Lung (tissue), 12 donors: Measurements from ENCODE around the gene ZNF503. TPM values are rescaled to one million over a fixed set of nuclear protein-coding genes. Genes with fewer than 3 reads are reported as not detected.

Experiments used
- ATAC-seq: fragments of 200-7000 bp; cut with Tn5 transposase; one replicate; pipeline ENCODE4 v1.9.1; 2020; ENCODE audit warnings: moderate number of reproducible peaks; ENCODE audit not compliant: insufficient read depth, low FRiP score
- DNase-seq, 3 donors: peaks; one replicate each; pipeline ENCODE4 v3.0.0-alpha.2; 2013 to 2017
- H3K27ac ChIP-seq, 2 donors: one replicate each; pipeline ENCODE4 v1.5.1; 2013; ENCODE audit warnings: mild to moderate bottlenecking in 2 of 2, moderate library complexity in 2 of 2, control low read depth in 1 of 2, inconsistent platforms in 1 of 2, low read depth in 1 of 2, low read length in 1 of 2
- H3K27me3 ChIP-seq, 3 donors: one replicate each; pipeline ENCODE4 v1.5.1; 2013; ENCODE audit warnings: low read length in 2 of 3; ENCODE audit not compliant: control insufficient read depth in 3 of 3, insufficient read depth in 3 of 3
- H3K36me3 ChIP-seq, 4 donors: one replicate each; pipeline ENCODE4 v1.5.1; 2013; ENCODE audit warnings: low read length in 4 of 4, mild to moderate bottlenecking in 1 of 4, moderate library complexity in 1 of 4; ENCODE audit not compliant: control insufficient read depth in 4 of 4, insufficient read depth in 4 of 4
- H3K4me1 ChIP-seq, 5 donors: one replicate each; pipeline ENCODE4 v1.5.1; 2013; ENCODE audit warnings: low read length in 5 of 5, mild to moderate bottlenecking in 2 of 5, moderate library complexity in 1 of 5; ENCODE audit not compliant: control insufficient read depth in 5 of 5, insufficient read depth in 5 of 5
- H3K4me3 ChIP-seq: one replicate; pipeline ENCODE4 v1.5.1; 2013; ENCODE audit warnings: mild to moderate bottlenecking, control low read depth, moderate library complexity
- H3K9ac ChIP-seq, 2 donors: one replicate each; pipeline ENCODE4 v1.5.1; 2013; ENCODE audit warnings: low read length in 2 of 2, control low read depth in 1 of 2; ENCODE audit not compliant: insufficient read depth in 1 of 2
- H3K9me3 ChIP-seq, 4 donors: one replicate each; pipeline ENCODE4 v1.5.1; 2013; ENCODE audit warnings: low read length in 3 of 4, mild to moderate bottlenecking in 1 of 4, moderate library complexity in 1 of 4; ENCODE audit not compliant: control insufficient read depth in 4 of 4, insufficient read depth in 3 of 4
- whole genome bisulfite sequencing, 2 donors: extraction: QIAGEN DNeasy Blood & Tissue Kit; methylation state at CpG; one replicate each; pipeline ENCODE4 v1.1.7; 2013; 5-methylcytosine and 5-hydroxymethylcytosine counted together
- polyA plus RNA-seq, 2 donors: library from polyadenylated mRNA; stranded (reverse); fragments of 200-250 nt; gene quantifications; one replicate each; pipeline ENCODE4 v1.2.1, GENCODE V29; 2013
- total RNA-seq, 2 donors: library from RNA; depleted of rRNA in 1 of 2; stranded (reverse); fragments of >200 nt in 1 of 2; gene quantifications; one replicate each; pipeline ENCODE4 v1.2.1, GENCODE V29; 2014 to 2021
- TF ChIP-seq, protein P1 (sequence below): IDR thresholded peaks from 2 replicates; pipeline ENCODE4 v1.5.1; 2012; ENCODE audit warnings: mild to moderate bottlenecking; ENCODE audit errors: control extremely low read depth, extremely low read depth
- donor health status: control.
- donor health status: control.
- donor health status: Bipolar disorder and iron deficiency.
- donor health status: healthy.
- donor health status: DM: yes; HTN: yes; CAD: no.

The ZNF503 gene
- total and polyA plus RNA-seq, 4 donors: 11.7 to 37.8 (median 28.4) TPM

DNA sequence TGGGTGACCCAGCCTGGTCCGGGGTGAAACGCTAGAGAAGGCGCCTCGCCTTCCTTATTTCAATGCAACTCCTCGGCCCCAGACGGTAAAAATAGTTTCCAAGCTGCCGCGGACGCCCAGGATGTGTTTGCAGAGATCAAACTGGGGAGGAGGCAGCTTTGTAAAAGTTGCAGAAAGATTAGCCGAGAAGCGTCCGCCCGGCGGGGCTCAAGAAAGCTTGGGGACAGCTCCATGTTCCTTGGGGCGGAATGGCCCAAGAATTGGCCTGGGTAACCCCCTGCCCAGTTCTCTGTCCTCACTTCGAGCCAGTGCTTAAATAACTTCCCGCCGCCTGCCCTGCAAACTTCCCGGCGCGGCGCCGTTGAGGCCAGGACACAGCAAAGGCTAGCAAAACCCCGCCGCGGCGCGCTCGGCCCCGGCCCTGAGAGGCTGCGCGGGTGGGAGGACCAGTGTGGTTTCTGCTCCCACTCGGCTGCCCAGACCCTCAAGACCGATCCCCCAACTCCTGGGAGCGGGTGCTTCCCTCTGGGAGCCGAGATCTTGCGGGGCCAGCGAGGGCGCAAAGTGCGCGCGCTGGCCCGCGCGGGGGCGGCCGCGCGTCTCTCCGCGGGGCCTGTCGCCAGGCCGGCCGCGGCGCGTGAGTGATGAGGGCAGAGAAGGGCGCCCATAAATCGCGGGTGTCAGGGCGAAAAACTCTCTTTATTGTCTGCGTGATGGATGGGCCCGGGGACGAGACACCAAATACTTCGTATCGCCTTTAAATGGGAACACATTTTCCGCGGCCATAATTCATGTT lies 6.3 kb upstream of the ZNF503 start:
- DNase-seq: peak; percentile 64 to 77 (median 74)
- TF ChIP-seq, protein P1, sequence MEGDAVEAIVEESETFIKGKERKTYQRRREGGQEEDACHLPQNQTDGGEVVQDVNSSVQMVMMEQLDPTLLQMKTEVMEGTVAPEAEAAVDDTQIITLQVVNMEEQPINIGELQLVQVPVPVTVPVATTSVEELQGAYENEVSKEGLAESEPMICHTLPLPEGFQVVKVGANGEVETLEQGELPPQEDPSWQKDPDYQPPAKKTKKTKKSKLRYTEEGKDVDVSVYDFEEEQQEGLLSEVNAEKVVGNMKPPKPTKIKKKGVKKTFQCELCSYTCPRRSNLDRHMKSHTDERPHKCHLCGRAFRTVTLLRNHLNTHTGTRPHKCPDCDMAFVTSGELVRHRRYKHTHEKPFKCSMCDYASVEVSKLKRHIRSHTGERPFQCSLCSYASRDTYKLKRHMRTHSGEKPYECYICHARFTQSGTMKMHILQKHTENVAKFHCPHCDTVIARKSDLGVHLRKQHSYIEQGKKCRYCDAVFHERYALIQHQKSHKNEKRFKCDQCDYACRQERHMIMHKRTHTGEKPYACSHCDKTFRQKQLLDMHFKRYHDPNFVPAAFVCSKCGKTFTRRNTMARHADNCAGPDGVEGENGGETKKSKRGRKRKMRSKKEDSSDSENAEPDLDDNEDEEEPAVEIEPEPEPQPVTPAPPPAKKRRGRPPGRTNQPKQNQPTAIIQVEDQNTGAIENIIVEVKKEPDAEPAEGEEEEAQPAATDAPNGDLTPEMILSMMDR: no peak
- Histone ChIP-seq H3K36me3 (no peaks in the 10 kb centered on the region), H3K9ac (peak overlapping the region in 1 of 2 donors; percentile 47), H3K27ac (peak overlapping the region; percentile 55 to 86), H3K27me3 (no peaks in the 10 kb centered on the region), H3K4me1 (peaks cover 0 to 39% (median 3%) of the 10 kb centered on the region in 5 donors), H3K9me3 (no peaks in the 10 kb centered on the region), H3K4me3 (peak overlapping the region; percentile 71)
- no peak for ATAC-seq
- WGBS, 2 donors: 3 to 4% methylated on average over 68 of the region's 68 CpGs

DNA sequence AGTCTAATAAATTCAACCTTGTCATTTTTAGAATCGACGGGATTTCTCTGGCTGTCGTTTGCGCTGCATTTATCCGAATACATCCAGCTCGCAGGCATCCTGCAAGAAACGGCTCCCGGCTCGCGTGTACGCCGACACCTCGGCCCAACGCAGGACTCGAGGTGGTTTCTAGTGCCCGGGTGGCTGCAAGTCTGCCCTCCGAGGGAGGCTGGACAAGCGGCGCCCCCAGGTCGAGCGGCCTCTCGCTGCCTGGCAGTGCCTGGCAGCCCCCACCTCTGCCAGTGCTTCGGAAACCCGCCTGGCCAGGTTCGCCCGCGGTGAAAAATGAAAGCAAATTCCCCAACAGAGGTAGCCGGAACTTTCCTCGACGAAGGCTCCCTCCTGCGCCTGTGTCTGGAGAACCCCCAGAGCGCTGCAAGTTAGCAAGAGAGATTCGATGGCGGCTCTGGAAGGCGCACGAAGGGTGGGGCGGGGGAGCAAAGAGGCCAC lies 5.7 kb upstream of the ZNF503 start:
- H3K9me3 ChIP-seq: no peaks in the 10 kb centered on the region
- H3K27me3 ChIP-seq: no peaks in the 10 kb centered on the region
- peaks cover 0 to 39% (median 3%) of the 10 kb centered on the region in 5 donors for H3K4me1 ChIP-seq
- WGBS, 2 donors: 28 to 31% methylated on average over 37 of the region's 37 CpGs
- H3K4me3 ChIP-seq: no peak overlapping the region
- ATAC-seq: no peak
- peak overlapping the region in 1 of 2 donors; percentile 86 for H3K27ac ChIP-seq
- peak overlapping the region in 1 of 2 donors; percentile 65 for H3K9ac ChIP-seq
- no peaks in the 10 kb centered on the region for H3K36me3 ChIP-seq
- DNase-seq: peak in 2 of 3 donors; percentile 39 to 51
- TF ChIP-seq, protein P1: no peak

GRCh38 chr10:75406462-75407223 lies 5.1 kb upstream of the ZNF503 start:
- H3K27me3 ChIP-seq: no peaks in the 10 kb centered on the region
- no peak overlapping the region for H3K4me3 ChIP-seq
- DNase-seq (peak in 2 of 3 donors; percentile 37 to 51), ATAC-seq (no peak)
- H3K36me3 ChIP-seq: no peaks in the 10 kb centered on the region
- 76 to 91% methylated on average over 29 of the region's 29 CpGs for WGBS, 2 donors
- no peaks in the 10 kb centered on the region for H3K9me3 ChIP-seq
- peaks cover 0 to 39% (median 3%) of the 10 kb centered on the region in 5 donors for H3K4me1 ChIP-seq
- H3K9ac ChIP-seq: peak overlapping the region in 1 of 2 donors; percentile 65
- peak overlapping the region in 1 of 2 donors; percentile 86 for H3K27ac ChIP-seq
- TF ChIP-seq, protein P1: no peak
